ACC112 (cell line): Measurements from ENCODE around the gene WNT3.

Experiments used
- H2AFZ ChIP-seq: fragments of 200-600 bp; sonication (generic); one replicate; pipeline ENCODE4 v1.6.0; 2017; ENCODE audit warnings: antibody characterized with exemption, low read length; ENCODE audit not compliant: unreplicated experiment
- H3K27ac ChIP-seq: fragments of 200-600 bp; sonication (generic); 2 replicates; pipeline ENCODE4 v1.5.1; 2014; ENCODE audit warnings: low read depth, mild to moderate bottlenecking, antibody characterized with exemption, low read length, moderate library complexity
- H3K27me3 ChIP-seq: fragments of 200-600 bp; sonication (generic); 2 replicates; pipeline ENCODE4 v1.6.1; 2014; ENCODE audit warnings: mild to moderate bottlenecking, antibody characterized with exemption, low read length, moderate library complexity, mixed read lengths; ENCODE audit not compliant: insufficient read depth
- H3K36me3 ChIP-seq: fragments of 200-600 bp; sonication (generic); 2 replicates; pipeline ENCODE4 v1.6.1; 2016; ENCODE audit warnings: mild to moderate bottlenecking, antibody characterized with exemption, low read length, moderate library complexity, mixed read lengths; ENCODE audit not compliant: insufficient read depth
- H3K4me1 ChIP-seq: fragments of 200-600 bp; sonication (generic); one replicate; pipeline ENCODE4 v1.6.1; 2016; ENCODE audit warnings: low read length, mixed read lengths; ENCODE audit not compliant: insufficient read depth, unreplicated experiment, control insufficient read depth
- H3K4me3 ChIP-seq: fragments of 200-600 bp; sonication (generic); 2 replicates; pipeline ENCODE4 v1.5.1; 2014; ENCODE audit warnings: mild to moderate bottlenecking, low read depth, low read length
- H3K79me2 ChIP-seq: fragments of 200-600 bp; sonication (generic); one replicate; pipeline ENCODE4 v1.6.0; 2016; ENCODE audit warnings: low read length; ENCODE audit not compliant: control insufficient read depth, unreplicated experiment, insufficient read depth

WNT3 gene

GRCh38 chr17:46812624-46813318 lies 5.7 kb downstream of the WNT3 start:
- H2AFZ ChIP-seq: no peak overlapping the region
- no peaks in the 10 kb centered on the region for H3K79me2 ChIP-seq
- no peaks in the 10 kb centered on the region for H3K36me3 ChIP-seq
- H3K4me1 ChIP-seq: no peaks in the 10 kb centered on the region
- H3K4me3 ChIP-seq: no peak overlapping the region
- H3K27ac ChIP-seq: no peak overlapping the region
- H3K27me3 ChIP-seq: peaks cover 21% of the 10 kb centered on the region

GRCh38 chr17:46811978-46812583 lies 6.4 kb downstream of the WNT3 start:
- H2AFZ ChIP-seq: no peak overlapping the region
- no peak overlapping the region for H3K4me3 ChIP-seq
- H3K27ac ChIP-seq: no peak overlapping the region
- H3K36me3 ChIP-seq: no peaks in the 10 kb centered on the region
- H3K79me2 ChIP-seq: no peaks in the 10 kb centered on the region
- no peaks in the 10 kb centered on the region for H3K4me1 ChIP-seq
- H3K27me3 ChIP-seq: peaks cover 14% of the 10 kb centered on the region

DNA sequence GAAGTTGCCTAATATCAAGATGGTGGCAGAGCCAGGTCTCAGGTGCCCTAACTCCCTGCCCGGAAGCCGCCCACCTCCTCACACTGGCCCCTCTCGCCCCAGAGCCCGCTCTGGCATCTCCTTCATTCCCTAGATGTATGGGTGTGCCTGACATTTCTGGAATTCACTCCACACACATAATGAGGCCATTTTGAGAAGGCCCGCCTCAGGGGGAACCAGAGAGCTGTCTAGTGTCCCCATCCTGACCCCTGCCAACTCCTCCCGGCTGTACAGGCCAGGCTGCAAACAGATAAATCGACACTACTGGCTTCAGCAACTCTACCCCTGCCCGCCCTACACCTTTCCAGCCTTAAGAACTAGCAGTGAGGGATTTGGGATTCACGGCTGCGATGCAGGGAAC lies 7.7 kb downstream of the WNT3 start:
- H3K36me3 ChIP-seq: no peaks in the 10 kb centered on the region

DNA sequence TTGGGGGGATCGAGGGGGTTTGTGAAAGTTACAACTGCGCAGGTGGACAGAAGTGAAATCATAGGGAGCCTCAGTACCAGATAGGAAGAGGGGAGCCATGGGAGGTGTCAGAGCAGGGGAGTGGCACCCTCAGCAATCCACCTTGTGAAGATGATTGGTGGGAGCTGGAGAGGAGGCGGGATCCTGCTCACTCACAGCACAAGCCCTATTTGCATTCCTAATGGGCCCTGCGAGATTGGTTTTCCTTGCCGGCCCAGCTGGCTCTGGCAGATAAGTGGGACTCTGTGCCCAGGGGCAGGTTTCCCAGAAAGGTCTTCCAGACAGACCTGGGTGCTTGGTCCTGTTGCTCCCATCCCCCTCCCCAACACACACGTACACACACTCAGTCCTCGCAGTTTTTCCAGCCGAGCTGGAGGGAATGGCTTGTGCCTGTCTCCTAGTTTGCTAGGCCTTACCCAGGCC lies 9.4 kb downstream of the WNT3 start:
- Histone ChIP-seq H3K36me3 (no peaks in the 10 kb centered on the region), H3K27ac (no peak overlapping the region), H3K27me3 (0 out of 2 replicates have a peak, but pooled peaks cover 4% of the 10 kb centered on the region), H3K79me2 (no peaks in the 10 kb centered on the region), H2AFZ (no peak overlapping the region), H3K4me1 (no peaks in the 10 kb centered on the region), H3K4me3 (no peak overlapping the region)

More for the DNA sequence above, 7.7 kb downstream of the WNT3 start:
- Histone ChIP-seq H3K27me3 (0 out of 2 replicates have a peak, but pooled peaks cover 4% of the 10 kb centered on the region), H3K4me3 (no peak overlapping the region), H2AFZ (no peak overlapping the region), H3K79me2 (no peaks in the 10 kb centered on the region), H3K27ac (no peak overlapping the region), H3K4me1 (no peaks in the 10 kb centered on the region)

DNA sequence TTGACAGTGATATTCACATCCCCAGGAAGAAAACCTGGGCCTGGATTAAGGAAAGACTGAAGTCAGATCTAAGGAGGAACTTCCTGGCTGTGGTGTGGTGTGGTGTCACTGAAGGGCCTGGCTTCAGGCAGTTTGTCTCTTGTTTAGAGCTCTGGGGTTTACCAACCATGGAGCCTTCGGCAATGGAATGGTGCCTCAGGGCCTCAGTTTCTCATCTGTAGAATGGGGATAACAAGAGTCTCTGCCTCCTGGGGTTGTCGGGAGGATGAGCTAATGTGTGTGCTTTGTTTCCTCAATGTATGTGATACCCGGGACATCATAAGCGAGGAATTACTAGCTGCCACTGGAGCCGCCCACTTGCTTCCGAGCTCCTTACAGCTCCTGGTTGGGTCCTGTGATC lies 12.7 kb downstream of the WNT3 start:
- Histone ChIP-seq H3K36me3 (no peaks in the 10 kb centered on the region), H3K79me2 (no peaks in the 10 kb centered on the region), H3K4me3 (no peak overlapping the region), H3K27me3 (no peaks in the 10 kb centered on the region), H3K4me1 (no peaks in the 10 kb centered on the region), H3K27ac (no peak overlapping the region), H2AFZ (no peak overlapping the region)

DNA sequence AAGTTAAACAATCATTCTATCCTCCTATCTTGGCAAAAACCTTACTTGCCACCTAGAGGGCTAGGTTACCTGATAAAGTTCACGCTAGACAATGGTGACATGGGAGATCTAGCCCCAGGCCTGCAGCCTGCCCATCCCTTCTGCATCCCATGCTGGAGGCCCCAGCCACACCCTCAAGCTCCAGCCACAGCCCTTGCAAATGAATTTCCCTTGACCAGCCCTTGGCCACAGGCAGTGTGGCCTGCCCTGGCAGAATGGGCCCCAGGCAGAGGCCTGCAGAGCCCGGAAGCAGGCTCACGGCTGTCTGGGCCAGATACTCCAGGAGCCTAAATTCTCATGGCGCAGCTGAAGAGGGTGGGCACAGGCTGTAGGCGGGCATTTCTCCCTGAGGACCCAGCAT lies 14.9 kb downstream of the WNT3 start:
- no peaks in the 10 kb centered on the region for H3K4me1 ChIP-seq
- no peaks in the 10 kb centered on the region for H3K36me3 ChIP-seq
- no peak overlapping the region for H3K27ac ChIP-seq
- no peak overlapping the region for H2AFZ ChIP-seq
- no peak overlapping the region for H3K4me3 ChIP-seq
- H3K79me2 ChIP-seq: no peaks in the 10 kb centered on the region
- no peaks in the 10 kb centered on the region for H3K27me3 ChIP-seq

DNA sequence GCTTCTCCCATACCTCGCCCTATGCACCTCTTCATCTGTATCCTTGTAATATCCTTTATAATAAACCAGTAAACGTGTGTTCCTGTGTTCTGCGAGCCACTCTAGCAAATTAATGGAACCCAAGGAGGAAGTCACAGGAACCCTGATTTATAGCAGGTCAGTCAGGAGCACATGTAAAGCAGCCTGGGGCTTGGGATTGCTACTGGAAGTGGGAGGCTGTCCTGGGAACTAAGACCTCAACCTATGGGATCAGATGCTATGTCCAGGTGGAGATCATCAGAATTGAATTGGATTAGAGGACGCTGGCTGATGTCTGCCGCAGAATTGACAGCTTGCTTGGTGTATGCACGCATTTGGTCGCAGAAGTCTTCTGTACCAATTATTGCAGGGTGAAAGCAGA lies 15.7 kb downstream of the WNT3 start:
- no peak overlapping the region for H2AFZ ChIP-seq
- no peaks in the 10 kb centered on the region for H3K79me2 ChIP-seq
- H3K36me3 ChIP-seq: no peaks in the 10 kb centered on the region
- no peaks in the 10 kb centered on the region for H3K27me3 ChIP-seq
- no peaks in the 10 kb centered on the region for H3K4me1 ChIP-seq
- no peak overlapping the region for H3K4me3 ChIP-seq
- H3K27ac ChIP-seq: no peak overlapping the region

DNA sequence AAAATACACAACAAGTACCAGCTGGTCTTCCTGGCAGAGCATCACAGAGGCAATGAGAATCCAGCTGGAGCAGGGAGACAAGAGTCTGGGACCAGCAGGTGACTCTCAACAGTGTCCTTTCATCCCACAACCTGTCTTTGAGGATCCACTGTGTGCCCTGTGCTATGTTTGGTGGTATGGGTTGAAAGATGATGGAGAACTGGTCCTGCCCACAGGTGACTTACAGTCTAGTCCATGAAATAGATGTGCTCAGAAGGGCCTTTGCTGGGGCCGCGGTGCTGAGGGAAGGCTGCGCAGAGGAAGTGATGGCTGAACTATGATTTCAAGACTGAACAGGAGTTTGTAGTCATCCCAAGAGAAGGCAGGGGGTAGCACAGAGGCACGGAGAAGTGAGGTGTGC lies 17.9 kb downstream of the WNT3 start:
- Histone ChIP-seq H3K36me3 (no peaks in the 10 kb centered on the region), H3K4me1 (no peaks in the 10 kb centered on the region), H3K79me2 (no peaks in the 10 kb centered on the region), H3K27ac (no peak overlapping the region), H3K4me3 (no peak overlapping the region), H2AFZ (no peak overlapping the region), H3K27me3 (peaks cover 17% of the 10 kb centered on the region)

DNA sequence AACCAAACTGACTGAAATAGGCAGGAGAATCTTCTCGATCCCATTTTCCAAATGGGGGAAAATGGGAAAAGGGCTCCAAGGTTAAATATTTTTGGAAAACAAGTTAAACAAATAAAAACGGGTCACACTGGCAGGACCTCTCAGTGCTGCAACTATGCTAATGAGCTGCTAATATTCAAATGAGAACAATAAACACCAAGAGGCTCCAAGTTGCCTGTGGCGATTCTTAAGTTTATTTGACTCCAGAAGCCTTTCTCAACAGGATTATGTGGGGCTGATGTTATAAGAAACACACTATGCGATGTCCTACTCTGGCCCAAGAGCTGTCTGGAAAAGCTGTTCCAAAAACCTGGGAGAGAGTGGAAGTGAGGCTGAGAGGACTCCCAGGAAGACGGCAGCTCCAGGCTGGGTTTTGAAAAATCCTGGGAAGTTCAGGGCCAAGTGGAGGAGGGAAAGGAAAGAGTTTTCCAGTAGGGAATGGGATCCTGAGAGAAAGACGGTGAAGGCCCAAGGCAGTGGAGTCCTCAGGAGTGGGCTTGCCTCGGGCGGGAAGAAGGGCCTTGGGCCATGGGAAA lies 21.4 kb downstream of the WNT3 start:
- Histone ChIP-seq H3K79me2 (no peaks in the 10 kb centered on the region), H3K4me3 (no peak overlapping the region), H3K4me1 (no peaks in the 10 kb centered on the region), H3K27ac (no peak overlapping the region), H3K36me3 (no peaks in the 10 kb centered on the region), H3K27me3 (peaks cover 43% of the 10 kb centered on the region), H2AFZ (no peak overlapping the region)

- Histone ChIP-seq H3K4me3 (no peak overlapping the region), H3K27ac (no peak overlapping the region), H3K4me1 (no peaks in the 10 kb centered on the region), H3K36me3 (no peaks in the 10 kb centered on the region), H3K79me2 (no peaks in the 10 kb centered on the region), H2AFZ (no peak overlapping the region), H3K27me3 (peaks cover 46% of the 10 kb centered on the region)
Measured at GRCh38 chr17:46796524-46796923, 22.0 kb downstream of the WNT3 start.

DNA sequence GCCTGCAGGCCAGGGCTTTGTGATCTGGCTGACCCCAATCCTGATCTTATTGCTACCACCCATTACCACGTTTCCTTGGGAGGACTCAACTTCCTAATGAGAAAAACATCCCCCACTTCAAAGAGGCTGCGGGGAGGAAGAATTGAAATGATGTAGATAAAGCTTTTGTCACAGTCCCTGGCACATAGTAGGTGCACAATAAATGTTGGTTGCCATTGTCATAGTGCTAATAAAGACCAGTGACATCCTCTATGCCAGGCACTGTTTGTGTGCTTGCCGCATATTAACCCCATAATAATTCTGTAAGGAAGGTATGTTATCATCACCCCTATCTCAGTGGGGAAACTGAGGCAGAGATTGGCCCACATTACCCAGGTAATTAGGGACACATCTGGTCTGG lies 22.4 kb downstream of the WNT3 start:
- H3K4me1 ChIP-seq: no peaks in the 10 kb centered on the region
- H3K4me3 ChIP-seq: no peak overlapping the region
- H3K79me2 ChIP-seq: no peaks in the 10 kb centered on the region
- H2AFZ ChIP-seq: no peak overlapping the region
- H3K36me3 ChIP-seq: no peaks in the 10 kb centered on the region
- peaks cover 46% of the 10 kb centered on the region for H3K27me3 ChIP-seq
- no peak overlapping the region for H3K27ac ChIP-seq
